ENCODE data around the gene PANX1. TPM values are rescaled to one million over a fixed set of nuclear protein-coding genes. Genes with fewer than 3 reads are reported as not detected.

Gene PANX1
- polyA plus RNA-seq, 4 donors, result 2.4 to 21.8 (median 4.5) TPM

GRCh38 chr11:94186342-94187203 is 57.9 kb downstream of the PANX1 start:
- H3K9me3 ChIP-seq (ENCODE audit: control insufficient read depth in 2 of 2, insufficient read depth in 1 of 2, low read depth in 1 of 2, low read length in 1 of 2), result no peaks in the 10 kb centered on the region
- DNase-seq (no peak), FAIRE-seq (no peak)
- H3K4me3 ChIP-seq (ENCODE audit: low read depth in 1 of 3, low read length in 3 of 3), result no peak overlapping the region
- H3K4me1 ChIP-seq (ENCODE audit: control insufficient read depth in 3 of 3, insufficient read depth in 2 of 3, low read depth in 1 of 3, low read length in 2 of 3), result no peaks in the 10 kb centered on the region
- peaks cover 0 to 3% (median 2%) of the 10 kb centered on the region in 3 donors for H3K36me3 ChIP-seq (ENCODE audit: control insufficient read depth in 3 of 3, insufficient read depth in 2 of 3, low read depth in 1 of 3, low read length in 3 of 3)
- H3K27me3 ChIP-seq (ENCODE audit: control insufficient read depth in 3 of 3, insufficient read depth in 3 of 3, low read length in 3 of 3), result no peaks in the 10 kb centered on the region
- H3K27ac ChIP-seq (ENCODE audit: low read depth in 1 of 3, low read length in 2 of 3), result no peak overlapping the region
- WGBS, 3 donors, result 90 to 94% (median 94%) methylated on average over 8 of the region's 8 CpGs

DNA sequence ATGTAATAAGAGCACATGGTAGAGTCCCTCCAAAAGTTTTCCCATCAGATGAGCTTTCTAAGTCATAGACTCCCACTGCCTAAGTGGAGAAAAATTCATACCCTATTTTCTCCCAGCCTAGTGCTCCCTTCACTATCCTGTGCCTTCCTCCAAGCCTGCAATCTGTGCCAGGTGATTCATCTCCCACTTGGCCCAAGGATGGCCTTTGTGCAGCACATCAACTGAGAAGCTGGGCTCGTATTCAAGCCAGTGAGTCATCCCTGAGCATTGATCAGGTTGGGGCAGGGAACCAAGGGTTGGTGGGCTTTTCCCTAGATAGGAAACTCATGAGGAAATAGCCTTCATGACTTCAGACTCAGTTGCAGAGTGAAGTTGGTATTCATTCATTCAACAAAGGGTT is 64.6 kb downstream of the PANX1 start:
- WGBS, 3 donors, result 6 to 43% (median 39%) methylated on average over 1 of the region's 1 CpG
- Histone ChIP-seq H3K27me3 (ENCODE audit: control insufficient read depth in 3 of 3, insufficient read depth in 3 of 3, low read length in 3 of 3) (no peaks in the 10 kb centered on the region), H3K36me3 (ENCODE audit: control insufficient read depth in 3 of 3, insufficient read depth in 2 of 3, low read depth in 1 of 3, low read length in 3 of 3) (no peaks in the 10 kb centered on the region), H3K4me3 (ENCODE audit: low read depth in 1 of 3, low read length in 3 of 3) (no peak overlapping the region), H3K4me1 (ENCODE audit: control insufficient read depth in 3 of 3, insufficient read depth in 2 of 3, low read depth in 1 of 3, low read length in 2 of 3) (no peaks in the 10 kb centered on the region), H3K27ac (ENCODE audit: low read depth in 1 of 3, low read length in 2 of 3) (no peak overlapping the region), H3K9me3 (ENCODE audit: control insufficient read depth in 2 of 2, insufficient read depth in 1 of 2, low read depth in 1 of 2, low read length in 1 of 2) (no peaks in the 10 kb centered on the region)
- no peak for DNase-seq
- FAIRE-seq, result no peak

GRCh38 chr11:94194712-94195111 is 66.1 kb downstream of the PANX1 start:
- DNase-seq (no peak), FAIRE-seq (no peak)
- no peaks in the 10 kb centered on the region for H3K36me3 ChIP-seq (ENCODE audit: control insufficient read depth in 3 of 3, insufficient read depth in 2 of 3, low read depth in 1 of 3, low read length in 3 of 3)
- H3K9me3 ChIP-seq (ENCODE audit: control insufficient read depth in 2 of 2, insufficient read depth in 1 of 2, low read depth in 1 of 2, low read length in 1 of 2), result no peaks in the 10 kb centered on the region
- no peak overlapping the region for H3K27ac ChIP-seq (ENCODE audit: low read depth in 1 of 3, low read length in 2 of 3)
- H3K4me1 ChIP-seq (ENCODE audit: control insufficient read depth in 3 of 3, insufficient read depth in 2 of 3, low read depth in 1 of 3, low read length in 2 of 3), result no peaks in the 10 kb centered on the region
- H3K4me3 ChIP-seq (ENCODE audit: low read depth in 1 of 3, low read length in 3 of 3), result no peak overlapping the region
- whole genome bisulfite sequencing, 3 donors, result 90 to 92% (median 92%) methylated on average over 11 of the region's 11 CpGs
- no peaks in the 10 kb centered on the region for H3K27me3 ChIP-seq (ENCODE audit: control insufficient read depth in 3 of 3, insufficient read depth in 3 of 3, low read length in 3 of 3)

GRCh38 chr11:94196363-94196762 is 67.7 kb downstream of the PANX1 start:
- Histone ChIP-seq H3K4me1 (ENCODE audit: control insufficient read depth in 3 of 3, insufficient read depth in 2 of 3, low read depth in 1 of 3, low read length in 2 of 3) (no peaks in the 10 kb centered on the region), H3K4me3 (ENCODE audit: low read depth in 1 of 3, low read length in 3 of 3) (no peak overlapping the region), H3K9me3 (ENCODE audit: control insufficient read depth in 2 of 2, insufficient read depth in 1 of 2, low read depth in 1 of 2, low read length in 1 of 2) (no peaks in the 10 kb centered on the region), H3K27me3 (ENCODE audit: control insufficient read depth in 3 of 3, insufficient read depth in 3 of 3, low read length in 3 of 3) (no peaks in the 10 kb centered on the region), H3K27ac (ENCODE audit: low read depth in 1 of 3, low read length in 2 of 3) (no peak overlapping the region), H3K36me3 (ENCODE audit: control insufficient read depth in 3 of 3, insufficient read depth in 2 of 3, low read depth in 1 of 3, low read length in 3 of 3) (no peaks in the 10 kb centered on the region)
- no peak for FAIRE-seq
- DNase-seq, result no peak
- WGBS, 3 donors, result 64 to 83% (median 68%) methylated on average over 4 of the region's 4 CpGs

- no peak for DNase-seq
- Histone ChIP-seq H3K9me3 (ENCODE audit: control insufficient read depth in 2 of 2, insufficient read depth in 1 of 2, low read depth in 1 of 2, low read length in 1 of 2) (no peaks in the 10 kb centered on the region), H3K4me1 (ENCODE audit: control insufficient read depth in 3 of 3, insufficient read depth in 2 of 3, low read depth in 1 of 3, low read length in 2 of 3) (no peaks in the 10 kb centered on the region), H3K27me3 (ENCODE audit: control insufficient read depth in 3 of 3, insufficient read depth in 3 of 3, low read length in 3 of 3) (no peaks in the 10 kb centered on the region), H3K4me3 (ENCODE audit: low read depth in 1 of 3, low read length in 3 of 3) (no peak overlapping the region), H3K36me3 (ENCODE audit: control insufficient read depth in 3 of 3, insufficient read depth in 2 of 3, low read depth in 1 of 3, low read length in 3 of 3) (no peaks in the 10 kb centered on the region), H3K27ac (ENCODE audit: low read depth in 1 of 3, low read length in 2 of 3) (no peak overlapping the region)
- FAIRE-seq, result no peak
- WGBS, 3 donors, result 88 to 94% (median 93%) methylated on average over 3 of the region's 3 CpGs
These were observed 70.1 kb downstream of the PANX1 start for GRCh38 chr11:94198718-94199117.

DNA sequence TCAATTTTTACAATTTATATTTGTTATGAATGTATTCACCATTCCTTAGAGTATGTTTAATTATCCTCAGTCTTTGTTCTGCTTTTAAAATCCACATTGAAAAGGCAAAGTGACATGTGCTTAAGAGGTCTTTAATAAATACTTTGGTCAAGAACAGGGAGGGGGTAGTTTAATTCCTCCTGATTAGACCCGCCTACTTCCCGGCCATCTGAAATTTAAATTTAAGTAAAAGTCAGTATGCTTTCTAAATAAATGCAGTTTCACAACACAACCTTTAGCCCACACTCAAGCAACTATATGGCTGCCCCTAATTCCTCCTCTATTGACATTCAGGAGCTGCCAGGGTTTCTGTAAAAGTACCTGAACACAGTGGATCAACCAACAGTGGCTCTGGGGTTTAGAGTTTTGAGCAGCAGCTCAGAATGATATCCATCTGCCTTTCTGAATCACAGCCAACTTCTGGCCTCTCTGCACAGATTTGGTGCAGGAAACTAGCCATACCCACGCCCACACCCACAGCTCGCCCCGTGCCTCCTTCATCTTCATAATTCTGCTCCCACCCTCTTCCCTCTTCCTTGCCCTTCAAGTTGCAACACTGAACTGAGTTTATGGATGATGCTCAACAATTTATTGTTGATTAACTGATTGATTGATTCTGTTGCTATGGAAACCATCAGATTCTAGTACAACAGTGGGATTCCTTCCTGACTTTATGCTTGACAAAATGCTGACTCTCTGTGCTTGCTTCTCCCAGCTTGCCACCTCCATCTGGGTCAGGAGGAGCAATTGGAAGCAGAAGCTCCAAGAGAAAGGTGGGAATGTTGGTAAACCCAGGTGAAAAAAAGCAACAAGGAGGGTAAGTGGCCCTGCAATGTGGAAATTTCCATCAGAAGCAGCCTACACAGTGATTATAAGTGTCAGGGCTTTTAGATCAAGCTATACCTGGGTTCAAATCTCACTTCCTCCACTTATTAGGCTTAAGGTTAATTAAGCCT is 70.8 kb downstream of the PANX1 start:
- Histone ChIP-seq H3K4me3 (ENCODE audit: low read depth in 1 of 3, low read length in 3 of 3) (no peak overlapping the region), H3K4me1 (ENCODE audit: control insufficient read depth in 3 of 3, insufficient read depth in 2 of 3, low read depth in 1 of 3, low read length in 2 of 3) (no peaks in the 10 kb centered on the region), H3K36me3 (ENCODE audit: control insufficient read depth in 3 of 3, insufficient read depth in 2 of 3, low read depth in 1 of 3, low read length in 3 of 3) (no peaks in the 10 kb centered on the region), H3K27ac (ENCODE audit: low read depth in 1 of 3, low read length in 2 of 3) (no peak overlapping the region), H3K9me3 (ENCODE audit: control insufficient read depth in 2 of 2, insufficient read depth in 1 of 2, low read depth in 1 of 2, low read length in 1 of 2) (no peaks in the 10 kb centered on the region), H3K27me3 (ENCODE audit: control insufficient read depth in 3 of 3, insufficient read depth in 3 of 3, low read length in 3 of 3) (no peaks in the 10 kb centered on the region)
- WGBS, 3 donors, result 64 to 72% (median 72%) methylated on average over 5 of the region's 5 CpGs
- no peak for DNase-seq
- no peak for FAIRE-seq

- no peak overlapping the region for H3K27ac ChIP-seq (ENCODE audit: low read depth in 1 of 3, low read length in 2 of 3)
- FAIRE-seq (no peak), DNase-seq (no peak)
- H3K4me1 ChIP-seq (ENCODE audit: control insufficient read depth in 3 of 3, insufficient read depth in 2 of 3, low read depth in 1 of 3, low read length in 2 of 3), result no peaks in the 10 kb centered on the region
- no peaks in the 10 kb centered on the region for H3K9me3 ChIP-seq (ENCODE audit: control insufficient read depth in 2 of 2, insufficient read depth in 1 of 2, low read depth in 1 of 2, low read length in 1 of 2)
- H3K4me3 ChIP-seq (ENCODE audit: low read depth in 1 of 3, low read length in 3 of 3), result no peak overlapping the region
- H3K27me3 ChIP-seq (ENCODE audit: control insufficient read depth in 3 of 3, insufficient read depth in 3 of 3, low read length in 3 of 3), result no peaks in the 10 kb centered on the region
- 16 to 28% (median 18%) methylated on average over 3 of the region's 3 CpGs for whole genome bisulfite sequencing, 3 donors
- H3K36me3 ChIP-seq (ENCODE audit: control insufficient read depth in 3 of 3, insufficient read depth in 2 of 3, low read depth in 1 of 3, low read length in 3 of 3), result no peaks in the 10 kb centered on the region
These were observed 72.4 kb downstream of the PANX1 start for GRCh38 chr11:94201004-94201465.

DNA sequence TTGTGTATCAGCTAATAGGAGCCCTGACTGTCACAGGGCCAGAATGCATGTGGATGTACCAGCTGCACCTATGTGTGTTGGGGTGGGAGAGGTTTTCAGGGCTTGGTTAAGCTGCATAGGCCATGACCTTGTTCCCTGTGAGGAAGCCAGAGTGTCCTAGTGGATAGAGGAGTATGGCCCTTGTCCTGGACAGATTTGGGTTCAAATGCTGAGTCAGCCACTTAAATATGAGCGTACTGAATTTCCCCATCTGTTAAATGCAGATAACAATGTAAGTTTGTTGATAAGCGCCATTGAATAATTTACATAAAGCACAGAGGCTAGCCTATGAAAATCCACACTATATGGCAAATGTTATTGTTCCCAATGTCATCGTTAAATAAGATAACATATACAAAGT is 74.4 kb downstream of the PANX1 start:
- Histone ChIP-seq H3K27me3 (ENCODE audit: control insufficient read depth in 3 of 3, insufficient read depth in 3 of 3, low read length in 3 of 3) (no peaks in the 10 kb centered on the region), H3K27ac (ENCODE audit: low read depth in 1 of 3, low read length in 2 of 3) (no peak overlapping the region), H3K4me1 (ENCODE audit: control insufficient read depth in 3 of 3, insufficient read depth in 2 of 3, low read depth in 1 of 3, low read length in 2 of 3) (no peaks in the 10 kb centered on the region), H3K4me3 (ENCODE audit: low read depth in 1 of 3, low read length in 3 of 3) (no peak overlapping the region), H3K9me3 (ENCODE audit: control insufficient read depth in 2 of 2, insufficient read depth in 1 of 2, low read depth in 1 of 2, low read length in 1 of 2) (no peaks in the 10 kb centered on the region), H3K36me3 (ENCODE audit: control insufficient read depth in 3 of 3, insufficient read depth in 2 of 3, low read depth in 1 of 3, low read length in 3 of 3) (no peaks in the 10 kb centered on the region)
- WGBS, 3 donors, result 70 to 84% (median 83%) methylated on average over 3 of the region's 3 CpGs
- no peak for FAIRE-seq
- no peak for DNase-seq
